HG02885 (cell line): ENCODE results near the gene APLP2.

Experiments
- ATAC-seq: cut with Tn5 transposase; IDR thresholded peaks from one replicate; pipeline ENCODE4 v1.9.1; 2021; ENCODE audit warnings: mild to moderate bottlenecking; ENCODE audit not compliant: unreplicated experiment, poor library complexity

APLP2 gene

DNA sequence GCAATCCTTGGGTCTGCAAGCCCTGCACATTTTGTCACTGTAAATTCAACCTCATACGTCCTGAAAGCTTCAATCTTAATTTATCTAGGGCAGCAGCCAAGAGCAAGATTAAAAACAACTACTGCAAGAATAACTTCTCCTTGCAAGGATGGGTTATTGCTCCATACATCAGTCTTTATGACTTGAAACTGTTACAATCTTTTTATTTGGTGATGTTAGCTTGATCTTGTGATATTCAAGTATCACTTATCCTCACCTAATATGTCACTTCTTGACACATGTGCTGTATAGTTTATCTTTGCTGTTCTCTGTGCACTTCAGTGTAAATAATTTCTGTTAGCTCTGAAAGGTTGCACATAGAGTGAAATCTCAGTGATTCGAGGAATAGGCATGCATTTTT, 14.7 kb upstream of the APLP2 start:
- ATAC-seq: no peak

DNA sequence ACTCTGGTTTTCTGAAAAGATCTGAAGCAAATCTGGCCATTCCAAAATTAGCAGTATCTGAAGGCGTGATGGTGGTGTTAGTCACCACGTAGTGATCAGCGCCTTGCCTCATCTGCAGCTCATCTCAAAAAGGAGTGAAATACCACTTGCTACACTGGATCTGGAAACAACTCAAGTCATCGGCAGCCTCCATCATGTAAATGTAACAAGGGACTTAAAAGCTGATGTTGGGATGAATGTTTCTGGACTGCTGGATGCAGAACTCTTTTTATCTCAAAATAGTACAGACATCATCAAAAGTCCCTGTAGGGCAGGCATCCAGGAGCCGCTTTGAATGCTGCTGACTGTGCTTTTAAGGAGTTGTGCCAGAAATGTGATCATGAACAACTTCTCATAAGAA, 14.1 kb upstream of the APLP2 start:
- no peak for ATAC-seq

DNA sequence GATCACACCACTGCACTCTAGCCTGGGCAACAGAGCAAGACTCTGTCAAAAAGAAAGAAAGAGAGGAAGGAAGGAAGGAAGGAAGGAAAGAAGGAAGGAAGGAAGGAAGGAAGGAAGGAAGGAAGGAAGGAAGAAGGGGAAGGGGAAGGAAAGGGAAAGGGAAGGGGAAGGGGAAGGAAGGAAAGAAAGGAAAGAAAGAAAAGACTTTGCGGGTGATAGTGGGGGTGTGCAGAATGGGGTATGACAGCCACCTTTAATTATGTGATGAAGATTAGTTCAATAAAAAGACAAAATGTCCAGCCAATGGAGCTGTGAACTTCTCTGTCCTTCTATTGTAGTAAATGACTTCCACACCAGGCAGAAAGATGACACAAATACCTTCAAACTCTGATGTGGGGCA, 8.7 kb upstream of the APLP2 start:
- no peak for ATAC-seq

DNA sequence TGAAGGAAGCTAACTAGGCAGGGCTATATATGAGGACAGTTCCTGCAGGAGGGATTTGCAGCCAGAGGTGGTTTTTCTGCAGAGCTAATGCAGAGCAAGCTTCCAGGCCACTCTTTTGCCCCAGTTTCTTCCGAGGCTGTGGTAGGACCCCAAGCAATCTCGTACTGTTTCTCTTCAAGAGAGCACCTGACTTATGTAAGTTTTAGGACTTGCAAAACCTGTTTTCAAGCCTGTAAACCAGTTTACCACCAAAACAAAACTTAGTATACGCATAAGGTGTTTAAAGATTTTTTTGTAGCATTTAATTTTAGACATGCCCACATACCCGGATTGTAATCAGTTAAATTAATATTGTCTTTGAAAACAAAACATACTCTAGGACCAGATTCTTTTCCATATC, 7.7 kb upstream of the APLP2 start:
- no peak for ATAC-seq

DNA sequence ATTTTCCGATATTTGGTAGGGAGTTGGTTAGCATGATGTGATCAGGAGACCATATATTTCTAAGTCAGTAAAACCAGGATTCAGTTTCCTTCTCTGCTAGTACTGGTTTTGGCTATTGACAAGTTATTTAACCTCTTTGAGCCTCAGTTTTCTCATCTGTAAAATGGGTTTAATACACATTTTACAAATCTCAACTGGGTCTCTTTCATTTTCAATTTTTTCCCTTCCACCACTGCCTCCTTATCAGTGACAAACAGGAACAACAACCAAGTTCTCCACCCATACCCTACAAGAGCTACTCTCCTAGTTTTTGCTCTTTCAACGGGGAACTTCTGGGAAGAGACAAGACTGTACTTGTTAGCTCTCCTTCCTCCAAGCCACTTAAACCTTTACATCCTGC, 6.2 kb upstream of the APLP2 start:
- ATAC-seq: no peak

DNA sequence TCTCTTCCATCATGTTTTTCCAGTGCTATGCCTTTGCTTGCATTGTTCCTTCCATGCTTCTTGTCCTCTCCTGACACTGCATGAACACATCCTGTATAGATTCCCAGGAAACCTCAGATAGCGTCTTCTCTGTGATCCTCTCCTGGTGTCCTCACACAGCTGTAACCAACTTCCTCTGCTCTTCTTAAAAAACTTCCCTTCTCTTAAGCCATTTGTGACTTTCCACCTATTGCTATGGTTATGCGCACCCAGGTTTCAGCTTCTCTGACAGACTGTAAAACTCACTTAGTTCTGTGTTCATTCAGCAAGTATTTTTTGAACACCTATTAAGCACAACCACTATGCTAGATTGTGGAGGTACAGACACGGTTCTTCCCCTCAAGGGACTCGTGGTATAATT, 5.1 kb upstream of the APLP2 start:
- no peak for ATAC-seq

DNA sequence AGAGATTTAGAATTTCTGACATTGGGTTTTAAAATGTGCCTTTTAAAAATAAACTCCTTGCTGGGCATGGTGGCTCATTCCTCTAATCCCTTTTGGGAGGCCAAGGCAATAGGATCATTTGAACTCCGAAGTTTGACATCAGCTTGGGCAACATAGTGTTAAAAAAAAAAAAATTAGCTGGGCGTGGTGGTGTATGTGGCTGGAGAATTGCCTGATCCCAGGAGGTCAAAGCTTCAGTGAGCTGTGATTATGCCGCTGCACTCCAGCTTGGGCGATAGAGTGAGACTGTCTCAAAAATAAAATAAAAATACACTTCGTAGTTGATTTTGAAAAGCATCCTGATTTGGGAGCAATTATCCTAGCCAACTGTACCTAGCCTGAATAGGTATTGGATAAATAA, 3.4 kb upstream of the APLP2 start:
- no peak for ATAC-seq

DNA sequence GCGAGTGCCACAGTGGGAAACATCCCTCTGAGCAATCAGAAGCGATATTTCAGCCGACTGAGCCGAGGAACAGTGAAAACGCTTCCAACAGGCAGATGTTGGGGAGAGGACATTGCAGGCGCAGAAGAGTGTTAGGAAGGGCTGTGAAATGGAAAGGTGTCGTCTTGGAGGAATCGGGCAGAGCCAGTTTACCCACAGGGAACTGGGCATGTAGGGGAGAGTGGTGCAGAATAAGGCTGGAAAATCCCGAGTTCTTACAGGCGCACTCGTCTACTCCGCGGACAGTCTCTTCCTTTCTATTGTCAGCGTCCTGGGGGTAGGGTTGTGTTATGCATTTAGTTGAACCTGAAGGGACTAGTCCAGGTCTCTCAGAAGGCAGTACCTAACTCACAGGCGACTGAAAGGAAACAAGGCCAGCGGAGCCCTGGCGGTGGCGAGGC, 1.1 kb upstream of the APLP2 start:
- no peak for ATAC-seq

DNA sequence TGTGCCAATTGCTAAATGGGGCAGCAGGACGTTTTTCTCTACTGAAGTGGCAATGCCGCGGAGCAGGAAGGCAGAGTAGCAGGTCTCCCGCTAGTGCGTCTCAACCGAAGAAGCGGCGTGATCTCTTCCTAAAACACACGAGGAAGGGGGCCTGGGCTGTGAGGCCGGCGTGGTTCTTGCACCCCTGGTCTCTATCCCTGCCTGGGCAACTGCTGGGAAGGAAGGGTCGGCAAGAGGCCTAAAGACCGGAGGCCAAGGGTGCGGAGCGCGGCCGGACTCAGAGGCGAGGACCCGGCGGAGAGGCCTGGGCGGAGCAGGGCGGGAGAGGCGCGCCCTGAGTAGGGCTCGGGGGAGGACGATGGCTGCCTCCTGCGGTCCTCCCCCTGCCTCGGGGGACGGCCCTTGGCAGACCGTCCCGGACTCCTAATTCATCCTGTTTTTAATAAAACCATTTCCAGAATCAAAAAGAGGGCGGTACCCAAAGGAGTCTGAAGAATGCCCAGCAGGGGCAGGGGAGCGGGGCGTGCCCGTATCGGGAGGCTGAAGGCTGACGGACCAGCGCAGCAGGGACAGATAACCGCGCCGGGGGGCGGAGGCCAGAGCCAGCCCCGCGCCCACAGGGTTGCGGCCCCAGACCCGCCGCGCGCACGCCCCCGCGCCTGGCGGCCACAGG, 572 bp upstream of the APLP2 start:
- peak; percentile 44 for ATAC-seq

DNA sequence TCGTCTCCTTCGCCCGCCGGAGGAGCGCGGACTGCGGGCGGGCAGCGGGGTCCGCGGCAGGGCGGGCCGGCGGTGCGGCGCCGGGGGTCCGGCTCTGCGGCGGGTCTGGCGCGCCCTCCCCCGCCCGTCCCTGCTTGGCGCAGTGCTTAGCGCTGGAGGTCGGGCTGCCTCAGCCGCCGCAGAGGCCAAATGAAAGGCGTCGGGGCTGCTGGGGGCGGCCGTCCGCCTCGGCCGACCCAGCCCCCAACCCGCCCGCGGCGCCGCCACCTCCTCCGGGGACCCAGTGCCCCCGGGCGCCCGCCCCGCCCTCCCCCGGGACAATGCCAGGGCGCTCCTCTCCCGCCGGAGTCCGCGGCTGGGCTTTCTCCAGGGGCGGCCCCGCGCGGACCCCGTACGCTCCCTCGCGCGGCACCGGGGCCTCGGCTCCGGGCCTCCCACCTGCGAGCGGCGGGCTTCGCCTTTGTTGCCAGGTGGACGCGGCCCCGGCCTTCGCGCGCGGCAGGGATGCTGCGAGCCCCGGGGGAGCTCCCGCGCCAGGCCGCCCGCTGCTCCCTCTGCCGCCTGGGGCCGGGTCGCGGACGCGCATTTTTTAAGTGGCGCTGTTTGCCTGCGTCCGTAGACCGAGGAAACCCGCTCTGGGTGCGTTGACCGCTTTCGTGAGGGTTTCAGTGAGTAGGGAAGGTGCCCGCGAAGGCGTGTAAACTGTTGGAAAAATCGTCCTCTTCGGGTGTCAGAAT, 583 bp downstream of the APLP2 start:
- peak; percentile 24 for ATAC-seq

DNA sequence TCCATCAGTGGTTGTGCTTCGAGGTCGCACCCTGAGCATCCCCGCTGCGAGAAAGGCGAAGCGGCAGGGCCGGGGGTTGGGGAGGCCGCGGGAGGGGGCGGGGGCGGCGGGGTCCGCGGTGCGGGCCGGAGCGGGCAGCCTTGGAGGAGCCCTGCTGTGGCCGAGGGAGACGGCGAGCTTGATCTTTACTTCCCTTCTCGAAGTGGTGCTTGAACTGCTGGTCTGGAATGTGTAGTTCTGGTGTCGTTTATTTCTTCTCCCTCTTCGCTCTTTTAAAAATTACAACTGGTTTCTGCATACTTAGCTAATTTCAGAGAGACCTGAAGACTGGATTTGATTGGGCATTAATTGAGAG, 1.1 kb downstream of the APLP2 start:
- no peak for ATAC-seq

DNA sequence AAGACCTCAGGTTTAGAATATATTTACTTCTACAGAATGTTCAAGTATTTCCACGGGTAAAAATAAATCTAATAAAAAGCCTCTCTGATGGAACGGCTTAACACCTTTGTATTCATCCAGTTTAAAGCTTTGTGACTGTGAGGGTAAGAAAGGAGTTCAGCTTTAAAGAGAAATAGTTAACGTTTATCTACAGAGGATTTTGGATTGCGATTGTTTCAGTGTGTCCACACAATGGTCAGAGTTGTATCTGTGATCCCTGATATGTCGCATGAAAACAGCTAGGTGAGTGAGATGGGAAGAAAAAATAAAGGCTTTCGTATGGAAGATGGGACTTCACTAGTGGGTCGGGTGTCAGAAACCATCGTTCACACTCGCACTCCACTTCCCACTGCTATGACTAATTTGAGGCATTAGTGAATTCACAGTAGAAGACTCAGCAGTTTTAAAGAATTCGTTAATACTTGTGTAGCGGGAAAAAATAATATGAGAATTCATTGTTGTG, 1.6 kb downstream of the APLP2 start:
- ATAC-seq: no peak

DNA sequence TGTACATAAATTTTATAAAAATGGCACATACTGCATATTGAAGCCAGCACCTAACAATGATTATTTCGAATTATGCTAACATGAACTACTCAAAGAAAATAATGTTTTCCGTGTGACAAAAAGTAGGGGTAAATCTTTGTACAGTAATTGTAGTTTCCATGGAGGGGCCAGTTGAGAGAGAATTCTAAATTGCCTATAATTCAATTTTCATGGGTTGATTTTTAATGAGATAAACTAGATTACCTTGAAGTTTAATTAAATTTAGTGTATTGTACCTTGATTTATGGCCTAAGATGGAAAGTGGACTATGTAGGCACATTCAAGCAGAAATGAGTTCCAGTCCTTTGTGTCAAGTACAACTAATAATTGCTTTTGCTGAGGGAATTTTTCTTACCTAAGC, 5.0 kb downstream of the APLP2 start:
- no peak for ATAC-seq

DNA sequence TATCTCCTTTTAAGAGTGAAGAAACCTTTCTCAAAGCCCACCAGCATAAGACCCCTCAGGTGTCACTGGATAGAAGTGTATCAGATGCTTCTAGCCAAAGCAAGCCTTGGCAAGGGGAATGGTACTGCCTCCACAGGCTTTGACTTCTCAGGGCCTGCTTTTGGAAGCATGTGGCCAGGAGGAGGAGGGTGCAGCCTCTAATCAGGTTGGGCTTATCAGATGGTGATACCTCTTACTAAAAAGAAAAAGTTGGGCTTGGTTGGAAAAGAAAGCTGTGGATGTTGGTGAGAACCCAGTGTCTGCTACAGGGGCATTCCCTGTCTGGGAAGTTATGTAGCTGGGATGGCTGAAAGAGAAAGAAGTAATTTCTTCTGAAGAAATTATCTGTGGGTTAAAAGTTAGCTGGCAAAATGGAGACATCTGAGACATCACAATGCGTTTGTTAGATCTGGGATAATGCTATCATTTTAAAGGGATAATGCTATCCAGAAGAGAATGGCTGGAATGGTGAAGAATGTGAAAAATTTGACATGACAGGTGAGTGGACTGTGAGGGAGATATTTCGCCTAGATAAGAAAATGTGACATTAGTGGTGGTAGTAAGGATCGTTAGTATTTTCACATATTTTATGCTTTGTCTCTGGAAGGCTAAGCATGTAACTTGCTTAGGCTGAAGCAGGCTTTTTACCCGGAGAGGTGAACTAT, 7.2 kb downstream of the APLP2 start:
- ATAC-seq: no peak

DNA sequence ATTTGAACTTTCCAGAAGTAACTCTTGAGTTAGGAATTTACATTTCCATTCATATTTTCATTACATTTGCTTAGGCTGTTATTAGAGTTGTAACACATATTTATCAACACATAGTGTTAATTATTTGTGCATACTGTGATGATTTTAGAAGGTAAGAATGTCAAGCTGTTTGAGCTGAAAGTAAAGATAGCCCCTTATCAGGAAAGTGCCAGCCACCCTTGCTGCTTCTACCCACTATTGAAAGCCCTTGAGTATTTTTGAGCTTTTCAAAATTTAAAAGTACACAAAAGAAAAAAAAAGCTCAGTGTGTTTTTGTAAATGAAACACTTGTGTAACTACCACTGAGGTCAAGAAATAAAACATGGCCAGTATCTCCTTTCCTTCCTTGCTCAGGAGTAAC, 8.0 kb downstream of the APLP2 start:
- no peak for ATAC-seq

DNA sequence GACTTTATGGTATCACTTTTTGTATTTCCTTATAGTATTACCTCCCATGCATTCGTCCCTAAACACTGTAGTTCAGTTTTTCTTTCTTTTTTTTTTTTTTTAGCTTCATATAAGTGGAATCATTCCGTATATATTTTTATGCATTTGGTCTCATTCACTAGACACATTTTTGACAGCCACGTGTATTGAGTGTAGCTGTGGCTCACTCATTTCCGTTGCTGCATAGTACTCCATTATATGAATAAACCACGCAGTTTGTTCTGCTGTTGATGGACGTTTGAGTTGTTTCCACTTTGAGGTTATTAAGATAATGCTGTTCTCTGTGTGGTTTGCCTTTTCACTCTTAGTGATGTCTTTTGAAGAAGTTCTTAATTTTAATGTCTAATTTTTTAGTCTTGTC, 8.4 kb downstream of the APLP2 start:
- ATAC-seq: no peak

DNA sequence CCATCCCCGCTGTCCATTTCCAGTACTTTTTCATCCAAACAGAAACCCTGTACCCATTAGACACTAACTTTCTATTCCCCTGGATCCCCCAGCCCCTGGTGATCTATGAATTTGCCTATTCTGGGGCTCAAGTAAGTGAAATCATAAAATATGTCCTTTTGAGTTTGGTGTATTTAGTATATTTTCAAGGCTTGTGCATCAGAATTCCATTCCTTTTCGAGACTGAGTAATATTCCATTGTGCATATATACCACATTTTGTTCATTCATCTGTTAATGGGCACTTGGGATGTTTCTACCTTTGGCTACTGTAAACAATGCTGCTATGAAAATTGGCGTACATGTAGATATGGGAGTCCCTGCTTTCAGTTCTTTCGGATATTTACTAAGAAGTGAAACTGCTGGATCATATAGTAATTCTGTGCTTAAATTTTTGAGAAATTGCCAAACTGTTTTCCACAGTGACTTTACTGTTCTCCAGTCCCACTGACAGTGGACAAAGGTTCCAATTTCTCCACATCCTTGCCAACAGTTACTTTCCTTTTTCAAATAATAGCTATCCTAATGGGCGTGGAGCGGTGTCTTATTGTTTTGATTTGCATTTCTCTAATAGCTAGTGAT, 16.1 kb downstream of the APLP2 start:
- ATAC-seq: no peak

DNA sequence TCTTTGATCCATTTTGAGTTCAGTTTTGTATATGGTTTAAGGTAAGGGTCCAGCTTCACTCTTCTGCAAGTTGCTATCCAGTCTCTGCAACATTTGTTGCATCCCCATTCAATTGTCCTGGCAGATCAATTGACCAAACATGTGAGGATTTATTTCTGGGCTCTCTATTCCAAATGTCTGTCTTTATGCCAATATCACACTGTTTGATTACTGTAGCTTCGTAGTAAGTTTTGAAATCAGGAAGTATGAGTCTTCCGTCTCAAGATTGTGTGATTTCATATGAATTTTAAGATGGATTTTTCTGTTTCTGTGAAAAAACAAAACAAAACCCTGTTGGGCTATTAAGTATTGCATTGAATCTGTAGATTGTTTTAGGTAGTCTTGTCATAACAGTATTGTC, 17.0 kb downstream of the APLP2 start:
- no peak for ATAC-seq

DNA sequence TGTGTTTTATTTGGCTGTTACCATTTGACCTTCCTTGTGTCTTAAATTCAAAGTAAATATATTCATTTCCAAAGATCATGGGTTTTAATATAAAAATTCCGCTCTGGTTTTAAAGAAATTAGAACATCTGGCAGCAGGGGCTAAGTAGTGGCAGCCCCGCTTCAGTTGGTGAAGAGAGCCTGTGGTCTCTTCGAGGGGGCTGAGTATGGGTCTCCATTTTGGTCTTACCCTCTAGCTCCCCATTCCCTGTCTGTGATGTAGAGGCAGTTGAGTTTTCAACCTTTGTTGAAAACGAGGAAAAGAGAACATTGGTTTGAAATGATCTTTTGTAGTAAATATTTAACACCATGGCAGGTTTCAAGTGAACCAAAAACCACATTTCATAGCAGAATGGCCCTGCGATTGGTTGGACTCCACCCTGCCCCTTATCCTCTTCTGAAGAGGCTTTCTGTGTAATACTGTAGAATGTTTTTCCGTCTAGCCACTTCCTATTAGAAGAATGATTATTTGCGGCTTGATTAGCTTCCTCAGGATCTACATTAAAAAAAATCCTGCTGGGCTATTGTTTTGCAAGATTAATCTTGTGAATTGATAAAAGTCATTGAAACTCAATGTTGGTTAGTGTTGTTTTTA, 17.7 kb downstream of the APLP2 start:
- ATAC-seq: no peak

DNA sequence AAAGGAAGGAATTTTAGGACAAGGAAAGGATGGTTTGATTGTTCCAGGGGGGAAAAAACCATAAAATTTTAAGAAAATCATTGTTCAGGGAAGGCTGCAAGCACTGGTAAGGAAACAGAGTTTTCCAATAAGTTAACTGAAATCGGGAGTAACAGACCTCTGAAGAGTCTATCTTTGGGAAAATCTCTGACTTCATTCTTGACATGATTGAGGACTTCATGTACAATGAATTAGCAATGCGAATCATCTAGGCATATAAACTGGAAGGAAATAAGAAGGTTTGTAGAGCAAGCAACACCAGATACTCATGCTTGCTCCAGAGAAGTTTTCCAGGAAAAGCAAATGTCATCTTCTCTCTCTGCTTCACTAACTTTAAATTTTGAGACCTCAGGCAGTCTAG, 18.5 kb downstream of the APLP2 start:
- no peak for ATAC-seq
